Right lobe of liver (tissue), 4 donors: ENCODE data around the gene GNB3.

Experiments used
- POLR2A ChIP-seq: fragments of 450-650 bp; IDR thresholded peaks from one replicate; pipeline ENCODE4 v1.6.1; 2017; ENCODE audit warnings: antibody characterized with exemption, mild to moderate bottlenecking
- TF ChIP-seq, protein P1 (sequence below), 4 donors: fragments of 200-600 bp in 3 of 4; fragments of 450-650 bp in 1 of 4; IDR thresholded peaks; one replicate each; pipeline versions ENCODE4 v1.5.1 to v1.8.0; 2016 to 2022; ENCODE audit warnings: antibody characterized with exemption in 4 of 4, mild to moderate bottlenecking in 2 of 4
- donor health status: DM: no; HTN: no; CAD: no.
- donor health status: DM: no; HTN: no; CAD: no.
- donor health status: DM: no; HTN: yes; CAD: no.

DNA sequence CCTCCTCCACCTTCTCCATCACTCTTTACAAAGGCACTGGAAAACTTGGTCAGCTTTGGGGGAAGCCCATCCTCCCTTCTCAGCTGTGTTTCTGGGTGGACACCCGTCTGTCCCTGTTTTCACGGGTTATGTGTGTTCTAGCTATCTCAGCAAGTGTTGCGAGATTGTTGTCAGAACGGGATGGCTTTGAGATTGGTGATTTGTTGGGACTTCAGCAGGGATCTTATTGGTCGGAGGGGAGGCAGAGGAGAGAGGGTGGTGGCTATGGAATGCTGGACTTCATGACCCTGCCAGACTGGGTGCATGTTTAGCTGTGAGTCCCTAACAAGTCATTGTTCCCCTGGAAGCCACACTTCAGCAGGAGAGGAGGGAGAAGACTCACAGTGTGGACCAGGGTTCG lies 13.3 kb downstream of the GNB3 start:
- TF ChIP-seq, protein P1, sequence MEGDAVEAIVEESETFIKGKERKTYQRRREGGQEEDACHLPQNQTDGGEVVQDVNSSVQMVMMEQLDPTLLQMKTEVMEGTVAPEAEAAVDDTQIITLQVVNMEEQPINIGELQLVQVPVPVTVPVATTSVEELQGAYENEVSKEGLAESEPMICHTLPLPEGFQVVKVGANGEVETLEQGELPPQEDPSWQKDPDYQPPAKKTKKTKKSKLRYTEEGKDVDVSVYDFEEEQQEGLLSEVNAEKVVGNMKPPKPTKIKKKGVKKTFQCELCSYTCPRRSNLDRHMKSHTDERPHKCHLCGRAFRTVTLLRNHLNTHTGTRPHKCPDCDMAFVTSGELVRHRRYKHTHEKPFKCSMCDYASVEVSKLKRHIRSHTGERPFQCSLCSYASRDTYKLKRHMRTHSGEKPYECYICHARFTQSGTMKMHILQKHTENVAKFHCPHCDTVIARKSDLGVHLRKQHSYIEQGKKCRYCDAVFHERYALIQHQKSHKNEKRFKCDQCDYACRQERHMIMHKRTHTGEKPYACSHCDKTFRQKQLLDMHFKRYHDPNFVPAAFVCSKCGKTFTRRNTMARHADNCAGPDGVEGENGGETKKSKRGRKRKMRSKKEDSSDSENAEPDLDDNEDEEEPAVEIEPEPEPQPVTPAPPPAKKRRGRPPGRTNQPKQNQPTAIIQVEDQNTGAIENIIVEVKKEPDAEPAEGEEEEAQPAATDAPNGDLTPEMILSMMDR (IDR thresholded peaks at IDR 0.05): no peak
- no peak for TF ChIP-seq POLR2A
